K562 (cell line): ENCODE data around the gene EXOC2. TPM values are rescaled to one million over a fixed set of nuclear protein-coding genes. Genes with fewer than 3 reads are reported as not detected.

ENCODE experiments used
- ATAC-seq: fragments of 200-7000 bp; cut with Tn5 transposase; 3 replicates; pipeline ENCODE4 v1.9.1; 2020; ENCODE audit warnings: moderate library complexity
- BruUV-seq: library from RNA; stranded (reverse); fragments of 400-500 nt; replicated peaks from 2 replicates; lab custom pipeline; 2021; lab: Mats Ljungman, UMichigan
- CTCF ChIA-PET: fragments of 300-600 bp; formaldehyde crosslinking; extraction: SDS; loops from one replicate; lab custom pipeline; 2021; ENCODE audit warnings: low intra/inter-chr PET ratio; lab: Yijun Ruan, JAX
- POLR2A ChIA-PET: fragments of 300-600, 350-650 bp; sonication (Branson Sonifier 250); formaldehyde crosslinking; extraction: SDS; loops from one replicate; lab custom pipeline; 2021; ENCODE audit warnings: antibody characterized with exemption, inconsistent platforms; lab: Yijun Ruan, JAX
- DNase-seq, 4 experiments: peaks; one replicate each; pipeline versions ENCODE4 v3.0.0 to v3.0.0-alpha.2; 2011 to 2018; ENCODE audit warnings: low spot score in 3 of 4, mixed read lengths in 3 of 4; ENCODE audit errors: extremely low read depth in 1 of 4
- FAIRE-seq: peaks from 2 replicates; lab custom pipeline; 2011; peaks lifted over from hg19 to GRCh38; lab: Jason Lieb, UNC
- H2AFZ ChIP-seq: 2 replicates; pipeline ENCODE4 v1.6.0; 2011; ENCODE audit warnings: low read depth, low read length, control low read depth, inconsistent platforms
- H3K27ac ChIP-seq: fragments of 200-600 bp; 3 replicates; pipeline ENCODE4 v1.8.0; 2011; ENCODE audit warnings: low read depth, mild to moderate bottlenecking, control low read depth, inconsistent platforms, low read length, moderate library complexity, mixed read lengths; ENCODE audit errors: extremely low read depth
- H3K27me3 ChIP-seq, 2 experiments: fragments of 300-600 bp in 1 of 2; 2 replicates in 1 of 2; 3 replicates in 1 of 2; pipeline versions ENCODE4 v1.6.0 to v1.8.0; 2011; ENCODE audit warnings: inconsistent platforms in 2 of 2, low read length in 2 of 2, mild to moderate bottlenecking in 1 of 2, mixed read lengths in 1 of 2, moderate library complexity in 1 of 2; ENCODE audit not compliant: control insufficient read depth in 2 of 2, insufficient read depth in 2 of 2
- H3K36me3 ChIP-seq: fragments of 300-600 bp; 3 replicates; pipeline ENCODE4 v1.8.0; 2011; ENCODE audit warnings: mild to moderate bottlenecking, low read length, inconsistent platforms; ENCODE audit not compliant: control insufficient read depth, insufficient read depth
- H3K4me1 ChIP-seq, 2 experiments: fragments of 200-600 bp in 1 of 2; replicated peaks in 1 of 2; 2 replicates in 1 of 2; 3 replicates in 1 of 2; pipeline versions ENCODE4 v1.5.1 to v1.8.0; 2011; ENCODE audit warnings: inconsistent platforms in 2 of 2, low read length in 2 of 2, mild to moderate bottlenecking in 1 of 2, mixed read lengths in 1 of 2, moderate library complexity in 1 of 2; ENCODE audit not compliant: control insufficient read depth in 2 of 2, insufficient read depth in 2 of 2
- H3K4me2 ChIP-seq: 2 replicates; pipeline ENCODE4 v1.6.1; 2011; ENCODE audit warnings: low read length, control low read depth, inconsistent platforms, mixed read lengths; ENCODE audit not compliant: insufficient read depth
- H3K4me3 ChIP-seq: fragments of 200-600 bp; sonication (generic), shearing (Covaris generic); 2 replicates; pipeline ENCODE4 v1.5.1; 2016; ENCODE audit warnings: control low read depth, inconsistent platforms
- H3K79me2 ChIP-seq: fragments of 200-600 bp; 3 replicates; pipeline ENCODE4 v1.8.0; 2011; ENCODE audit warnings: low read length, inconsistent platforms; ENCODE audit not compliant: control insufficient read depth, insufficient read depth
- H3K9ac ChIP-seq, 2 experiments: 2 replicates each; pipeline versions ENCODE4 v1.6.0 to v1.6.1; 2011; ENCODE audit warnings: low read depth in 2 of 2, low read length in 2 of 2, control low read depth in 1 of 2, inconsistent platforms in 1 of 2, mild to moderate bottlenecking in 1 of 2, mixed read lengths in 1 of 2; ENCODE audit not compliant: insufficient read depth in 1 of 2
- H3K9me1 ChIP-seq: one replicate; pipeline ENCODE4 v1.6.0; 2011; ENCODE audit warnings: inconsistent platforms, mild to moderate bottlenecking, low read length, moderate library complexity; ENCODE audit not compliant: control insufficient read depth, insufficient read depth
- H3K9me3 ChIP-seq: replicated peaks from 2 replicates; pipeline ENCODE4 v1.5.1; 2011; ENCODE audit warnings: low read depth, low read length, inconsistent platforms; ENCODE audit not compliant: control insufficient read depth, insufficient read depth
- H4K20me1 ChIP-seq: replicated peaks from 2 replicates; pipeline ENCODE4 v1.6.1; 2011; ENCODE audit warnings: low read length, inconsistent platforms, mixed read lengths; ENCODE audit not compliant: control insufficient read depth, insufficient read depth
- KDM2B ChIP-seq: fragments of 250-450 bp; sonication (Bioruptor Pico); IDR thresholded peaks from 2 replicates; pipeline ENCODE4 v1.8.0; 2021; ENCODE audit warnings: mild to moderate bottlenecking, moderate library complexity
- MEF2D ChIP-seq: conservative IDR thresholded peaks from 2 replicates; pipeline ENCODE4 v1.6.1; 2016; ENCODE audit warnings: low read depth, missing genetic modification characterization, missing compliant biosample characterization
- RBM17 ChIP-seq: fragments of 200-400 bp; formaldehyde crosslinking; IDR thresholded peaks from 2 replicates; pipeline ENCODE4 v1.6.1; 2017; ENCODE audit warnings: low read depth, mild to moderate bottlenecking, low read length, borderline replicate concordance
- SRSF1 ChIP-seq: fragments of 200-400 bp; formaldehyde crosslinking; IDR thresholded peaks from 2 replicates; pipeline ENCODE4 v1.6.1; 2017; ENCODE audit warnings: mild to moderate bottlenecking, low read depth, low read length, moderate library complexity
- ZNF408 ChIP-seq: fragments of 250-450 bp; sonication (Bioruptor Pico); IDR thresholded peaks from 2 replicates; pipeline ENCODE4 v1.4.0; 2020; ENCODE audit warnings: low read depth, mild to moderate bottlenecking, moderate library complexity
- ZNF764 ChIP-seq: fragments of 250-450 bp; sonication (Bioruptor Pico); IDR thresholded peaks from 2 replicates; pipeline ENCODE4 v1.4.0; 2020; ENCODE audit warnings: low read depth, mild to moderate bottlenecking, moderate library complexity
- WGBS: fragments of 100-300 bp; shearing (Covaris generic); methylation state at CpG from one replicate; pipeline ENCODE4 v1.1.6; 2016; ENCODE audit warnings: low coverage, mixed read lengths; ENCODE audit not compliant: insufficient coverage; ENCODE audit errors: missing lambda C conversion rate; 5-methylcytosine and 5-hydroxymethylcytosine counted together
- in situ Hi-C: fragments of 300-500 bp; cut with MboI; formaldehyde crosslinking; loops from 4 replicates; pipeline ENCODE4 v1.15.0; 2018; ENCODE audit warnings: inconsistent platforms, mixed read lengths
- intact Hi-C: fragments of 100-400 bp; cut with micrococcal nuclease; formaldehyde crosslinking; loops from 2 replicates; pipeline ENCODE4 v1.14.2; 2022
- polyA plus RNA-seq, 8 experiments: library from polyadenylated mRNA; depleted of rRNA in 4 of 8; stranded (reverse) in 5 of 8; unstranded in 3 of 8; fragments of >200 nt; fragmentation: Nextera tagmentation in 2 of 8; fragmentation: Illumina TruSeq in 1 of 8; extraction: Ambion mirVana in 2 of 8; extraction: Trizol in 1 of 8; gene quantifications; 2 replicates each; pipeline versions ENCODE4 v1.2.1 to v1.2.3, GENCODE V29; 2011 to 2014; ENCODE audit warnings: inconsistent platforms in 1 of 8, missing spikeins in 1 of 8
- total RNA-seq, 7 experiments: library from RNA; depleted of rRNA in 6 of 7; stranded (reverse); fragments of >200 nt in 6 of 7; fragmentation: Illumina TruSeq in 2 of 7; extraction: Trizol in 2 of 7; gene quantifications; 2 replicates each; pipeline versions ENCODE4 v1.2.1 to v1.2.3, GENCODE V29; 2011 to 2021; ENCODE audit warnings: low replicate concordance in 1 of 7
- TF ChIP-seq, protein P1 (sequence below): fragments of 250-450 bp; sonication (Bioruptor Pico); IDR thresholded peaks from 2 replicates; pipeline ENCODE4 v1.5.1; 2021; ENCODE audit warnings: mild to moderate bottlenecking
- TF ChIP-seq, protein P2 (sequence below): fragments of 250-450 bp; sonication (Bioruptor Pico); IDR thresholded peaks from 2 replicates; pipeline ENCODE4 v1.8.0; 2021; ENCODE audit warnings: mild to moderate bottlenecking, moderate library complexity

The EXOC2 gene
- total and polyA plus RNA-seq, 9 of the 15 experiments (the other 6 are each of a cell fraction or from before 2014, with no cell fraction given): 12.2 to 30.2 (median 24.2) TPM

DNA sequence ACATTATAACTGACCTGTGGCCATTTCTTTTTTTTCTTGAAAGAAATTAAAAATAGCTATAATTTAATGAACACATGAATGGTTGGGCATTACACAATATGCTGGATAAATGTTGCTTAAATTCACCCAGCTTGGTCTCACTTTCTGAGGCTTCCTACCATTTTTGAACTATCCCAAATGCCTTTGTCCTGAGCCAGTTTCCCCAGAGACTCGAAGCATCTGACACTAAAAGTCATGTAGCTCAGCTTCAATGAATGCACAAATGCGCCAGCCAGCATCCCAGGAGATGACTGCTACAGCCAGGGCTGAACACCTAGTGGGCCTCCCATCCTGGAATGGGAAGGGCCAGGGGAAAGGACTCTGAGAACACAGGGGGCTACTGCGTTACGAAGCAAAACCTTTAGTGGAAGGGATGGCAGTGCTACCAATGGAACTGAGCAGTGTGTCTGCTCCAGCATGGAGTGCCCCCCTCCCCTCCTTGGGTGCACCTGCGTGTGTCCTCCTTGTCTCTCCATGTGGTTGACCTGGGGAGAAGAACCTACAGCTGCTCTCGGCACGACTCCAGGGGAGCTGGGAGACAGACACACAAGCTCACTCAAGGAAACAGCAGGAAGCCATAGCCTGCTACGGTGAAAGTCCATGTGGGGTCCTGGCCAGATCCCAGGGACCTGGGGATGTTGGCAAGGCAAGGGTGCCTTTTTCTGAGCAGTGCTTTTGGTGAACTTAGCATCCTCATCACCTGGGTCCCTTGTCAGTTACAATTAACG lies 240.5 kb downstream of the EXOC2 start (continued):
- TF ChIP-seq SRSF1 (no peak), MEF2D (tag) (no peak), RBM17 (no peak)

DNA sequence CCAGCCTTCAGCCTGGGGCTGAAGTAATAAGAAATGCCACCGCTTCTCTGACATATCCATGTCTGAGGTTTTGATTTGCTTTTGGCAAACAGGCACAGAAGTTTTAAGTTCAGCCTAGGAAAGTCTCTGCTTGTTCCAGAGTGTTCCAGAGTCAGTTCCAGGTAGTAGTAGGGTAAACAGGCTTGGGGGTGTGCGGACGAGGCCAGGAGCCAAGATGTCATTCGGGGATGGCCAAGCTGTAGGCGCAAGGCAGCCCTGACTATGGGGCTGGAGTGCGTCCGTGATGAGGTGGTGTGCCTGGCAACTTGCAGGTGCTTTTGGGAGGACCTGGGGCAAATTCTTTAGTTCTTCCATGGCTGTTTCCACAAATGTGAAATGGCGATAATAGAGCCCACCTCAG lies 241.1 kb downstream of the EXOC2 start:
- H3K4me3 ChIP-seq: no peak overlapping the region
- no peak overlapping the region for H3K9ac ChIP-seq
- no peak overlapping the region for H3K4me2 ChIP-seq
- H3K36me3 ChIP-seq: no peaks in the 10 kb centered on the region
- BruUV-seq: no TSS peak
- H3K4me1 ChIP-seq: peaks cover 0 to 6% of the 10 kb centered on the region in 2 experiments; a peak in 1 of 5 replicates
- ChIA-PET POLR2A (interaction anchor here (1.4 kb wide), 1 partner anchor 11 kb away, joined by 4 read pairs; no protein-coding TSS in a partner anchor), CTCF (no interaction called here)
- no peak for FAIRE-seq
- peaks cover 17 to 76% of the 10 kb centered on the region in 2 experiments for H3K27me3 ChIP-seq
- no peak overlapping the region for H2AFZ ChIP-seq
- in situ Hi-C loops (no loop called here), intact Hi-C loops (no loop called here)
- no peaks in the 10 kb centered on the region for H3K9me3 ChIP-seq
- no peak for DNase-seq
- no peaks in the 10 kb centered on the region for H3K9me1 ChIP-seq
- no peaks in the 10 kb centered on the region for H3K79me2 ChIP-seq
- no peak for ATAC-seq
- H3K27ac ChIP-seq: no peak overlapping the region
- no peaks in the 10 kb centered on the region for H4K20me1 ChIP-seq
- WGBS: 2% methylated on average over 8 of the region's 8 CpGs
- TF ChIP-seq ZNF408 (CRISPR knock-in tag) (no peak), ZNF764 (no peak), KDM2B (no peak)
- TF ChIP-seq, protein P1, sequence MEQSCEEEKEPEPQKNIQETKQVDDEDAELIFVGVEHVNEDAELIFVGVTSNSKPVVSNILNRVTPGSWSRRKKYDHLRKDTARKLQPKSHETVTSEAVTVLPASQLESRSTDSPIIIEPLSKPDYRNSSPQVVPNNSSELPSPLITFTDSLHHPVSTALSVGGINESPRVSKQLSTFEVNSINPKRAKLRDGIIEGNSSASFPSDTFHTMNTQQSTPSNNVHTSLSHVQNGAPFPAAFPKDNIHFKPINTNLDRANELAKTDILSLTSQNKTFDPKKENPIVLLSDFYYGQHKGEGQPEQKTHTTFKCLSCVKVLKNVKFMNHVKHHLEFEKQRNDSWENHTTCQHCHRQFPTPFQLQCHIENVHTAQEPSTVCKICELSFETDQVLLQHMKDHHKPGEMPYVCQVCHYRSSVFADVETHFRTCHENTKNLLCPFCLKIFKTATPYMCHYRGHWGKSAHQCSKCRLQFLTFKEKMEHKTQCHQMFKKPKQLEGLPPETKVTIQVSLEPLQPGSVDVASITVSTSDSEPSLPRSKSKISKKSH (CRISPR knock-in tag): no peak
- TF ChIP-seq, protein P2, sequence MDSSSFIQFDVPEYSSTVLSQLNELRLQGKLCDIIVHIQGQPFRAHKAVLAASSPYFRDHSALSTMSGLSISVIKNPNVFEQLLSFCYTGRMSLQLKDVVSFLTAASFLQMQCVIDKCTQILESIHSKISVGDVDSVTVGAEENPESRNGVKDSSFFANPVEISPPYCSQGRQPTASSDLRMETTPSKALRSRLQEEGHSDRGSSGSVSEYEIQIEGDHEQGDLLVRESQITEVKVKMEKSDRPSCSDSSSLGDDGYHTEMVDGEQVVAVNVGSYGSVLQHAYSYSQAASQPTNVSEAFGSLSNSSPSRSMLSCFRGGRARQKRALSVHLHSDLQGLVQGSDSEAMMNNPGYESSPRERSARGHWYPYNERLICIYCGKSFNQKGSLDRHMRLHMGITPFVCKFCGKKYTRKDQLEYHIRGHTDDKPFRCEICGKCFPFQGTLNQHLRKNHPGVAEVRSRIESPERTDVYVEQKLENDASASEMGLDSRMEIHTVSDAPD (CRISPR knock-in tag): no peak
